Measurements from ENCODE around the gene NAP1L4.
A peak's percentile ranks its signal among the peaks of the same experiment; 100 is the strongest.

NAP1L4 gene

GRCh38 chr11:2952290-2952689, 39.8 kb downstream of the NAP1L4 start:
- Histone ChIP-seq H3K9me3 (ENCODE audit: control insufficient read depth, low read length) (no peaks in the 10 kb centered on the region), H3K4me3 (ENCODE audit: low read length) (no peak overlapping the region), H3K4me1 (ENCODE audit: control insufficient read depth, insufficient read depth, low read length) (peaks cover 6% of the 10 kb centered on the region), H3K9ac (ENCODE audit: low read length) (no peak overlapping the region), H3K36me3 (ENCODE audit: control insufficient read depth, insufficient read depth, low read length, severe bottlenecking) (peaks cover 94% of the 10 kb centered on the region), H3K27me3 (replicated peaks; ENCODE audit: control insufficient read depth, insufficient read depth, low read length) (no peaks in the 10 kb centered on the region)
- DNase-seq (ENCODE audit: low read depth), result no peak

DNA sequence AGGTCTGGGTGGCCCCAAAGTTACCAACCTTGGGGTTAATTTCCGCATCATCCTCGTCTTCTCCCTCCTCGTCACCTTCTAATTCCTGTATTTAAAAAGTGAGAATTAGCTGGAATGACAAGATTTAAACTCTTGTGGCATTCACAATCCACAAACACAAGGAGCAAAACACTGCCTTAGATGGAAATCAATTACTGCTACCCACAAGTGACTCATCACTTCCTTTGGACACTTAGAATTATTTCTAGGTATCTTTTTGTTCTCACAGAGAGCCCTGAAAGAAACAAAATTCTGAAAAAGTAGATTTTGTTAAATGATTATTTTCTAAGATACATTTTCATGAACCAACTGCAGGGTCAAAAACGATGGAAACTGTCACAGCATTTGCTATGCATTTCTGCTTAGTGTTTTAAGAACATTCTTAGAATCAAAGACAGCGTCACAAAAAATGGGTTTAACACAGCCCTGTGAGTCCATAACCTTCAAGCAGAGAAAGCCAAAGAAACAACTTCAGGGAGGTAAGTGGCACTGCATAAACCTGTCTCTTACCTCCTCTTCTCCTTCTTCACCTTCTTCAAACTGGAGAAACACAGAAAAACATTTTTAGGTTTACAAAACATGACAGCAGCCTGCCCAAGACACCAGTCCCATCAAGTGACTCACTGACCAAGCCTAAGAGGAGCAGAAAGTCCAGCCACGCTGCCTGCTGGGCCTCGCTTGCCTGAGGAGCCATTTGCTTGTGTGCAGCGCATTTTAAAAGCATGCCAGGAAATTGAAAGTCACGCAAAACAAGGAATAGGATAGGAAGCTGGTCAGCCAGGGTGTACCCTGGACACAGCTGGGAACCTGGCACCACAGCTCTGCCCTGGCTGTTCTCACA, 40.7 kb downstream of the NAP1L4 start:
- Histone ChIP-seq H3K4me1 (ENCODE audit: control insufficient read depth, insufficient read depth, low read length) (peaks cover 6% of the 10 kb centered on the region), H3K27me3 (replicated peaks; ENCODE audit: control insufficient read depth, insufficient read depth, low read length) (no peaks in the 10 kb centered on the region), H3K36me3 (ENCODE audit: control insufficient read depth, insufficient read depth, low read length, severe bottlenecking) (peaks cover 89% of the 10 kb centered on the region), H3K9ac (ENCODE audit: low read length) (no peak overlapping the region), H3K9me3 (ENCODE audit: control insufficient read depth, low read length) (no peaks in the 10 kb centered on the region), H3K4me3 (ENCODE audit: low read length) (no peak overlapping the region)
- peak; percentile 38 for DNase-seq (ENCODE audit: low read depth)

- H3K4me3 ChIP-seq (ENCODE audit: low read length), result no peak overlapping the region
- H3K9ac ChIP-seq (ENCODE audit: low read length), result no peak overlapping the region
- H3K4me1 ChIP-seq (ENCODE audit: control insufficient read depth, insufficient read depth, low read length), result peaks cover 11% of the 10 kb centered on the region
- H3K9me3 ChIP-seq (ENCODE audit: control insufficient read depth, low read length), result no peaks in the 10 kb centered on the region
- peaks cover 84% of the 10 kb centered on the region for H3K36me3 ChIP-seq (ENCODE audit: control insufficient read depth, insufficient read depth, low read length, severe bottlenecking)
- no peaks in the 10 kb centered on the region for H3K27me3 ChIP-seq (replicated peaks; ENCODE audit: control insufficient read depth, insufficient read depth, low read length)
- no peak for DNase-seq (ENCODE audit: low read depth)
These were observed 41.3 kb downstream of the NAP1L4 start for GRCh38 chr11:2950825-2951224.

- Histone ChIP-seq H3K4me1 (ENCODE audit: control insufficient read depth, insufficient read depth, low read length) (peaks cover 18% of the 10 kb centered on the region), H3K9me3 (ENCODE audit: control insufficient read depth, low read length) (no peaks in the 10 kb centered on the region), H3K36me3 (ENCODE audit: control insufficient read depth, insufficient read depth, low read length, severe bottlenecking) (peaks cover 78% of the 10 kb centered on the region), H3K9ac (ENCODE audit: low read length) (no peak overlapping the region), H3K27me3 (replicated peaks; ENCODE audit: control insufficient read depth, insufficient read depth, low read length) (no peaks in the 10 kb centered on the region), H3K4me3 (ENCODE audit: low read length) (no peak overlapping the region)
- DNase-seq (ENCODE audit: low read depth), result no peak
These were observed 42.2 kb downstream of the NAP1L4 start for GRCh38 chr11:2949920-2950319.

DNA sequence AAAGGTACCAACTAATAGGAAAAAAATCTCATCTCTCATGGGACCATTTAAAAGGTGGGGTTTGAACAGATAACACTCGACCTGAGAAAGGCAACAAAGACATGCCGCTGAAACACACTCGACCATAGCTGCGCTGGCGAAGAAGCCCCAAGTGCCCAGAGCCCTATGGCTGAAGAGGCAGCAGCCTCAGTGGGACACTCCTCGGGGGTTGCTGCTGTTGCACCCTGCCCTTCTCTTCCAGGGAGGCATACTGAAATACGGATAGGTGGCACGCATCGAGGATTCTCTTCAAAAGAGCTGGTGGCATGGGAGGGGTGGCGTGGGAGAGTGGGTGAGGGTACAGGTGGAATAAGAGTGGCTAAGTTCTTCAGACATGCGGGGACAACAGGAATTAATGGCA, 44.4 kb downstream of the NAP1L4 start:
- Histone ChIP-seq H3K9ac (ENCODE audit: low read length) (no peak overlapping the region), H3K27me3 (replicated peaks; ENCODE audit: control insufficient read depth, insufficient read depth, low read length) (no peaks in the 10 kb centered on the region), H3K4me1 (ENCODE audit: control insufficient read depth, insufficient read depth, low read length) (peaks cover 23% of the 10 kb centered on the region), H3K4me3 (ENCODE audit: low read length) (no peak overlapping the region), H3K9me3 (ENCODE audit: control insufficient read depth, low read length) (no peaks in the 10 kb centered on the region), H3K36me3 (ENCODE audit: control insufficient read depth, insufficient read depth, low read length, severe bottlenecking) (peaks cover 63% of the 10 kb centered on the region)
- no peak for DNase-seq (ENCODE audit: low read depth)

GRCh38 chr11:2945757-2946287, 46.3 kb downstream of the NAP1L4 start:
- Histone ChIP-seq H3K9ac (ENCODE audit: low read length) (peak overlapping the region; percentile 69), H3K36me3 (ENCODE audit: control insufficient read depth, insufficient read depth, low read length, severe bottlenecking) (peaks cover 43% of the 10 kb centered on the region), H3K4me1 (ENCODE audit: control insufficient read depth, insufficient read depth, low read length) (peaks cover 17% of the 10 kb centered on the region), H3K4me3 (ENCODE audit: low read length) (peak overlapping the region; percentile 74), H3K27me3 (replicated peaks; ENCODE audit: control insufficient read depth, insufficient read depth, low read length) (no peaks in the 10 kb centered on the region), H3K9me3 (ENCODE audit: control insufficient read depth, low read length) (no peaks in the 10 kb centered on the region)
- DNase-seq (ENCODE audit: low read depth), result no peak

GRCh38 chr11:2945031-2945756, 46.9 kb downstream of the NAP1L4 start:
- H3K36me3 ChIP-seq (ENCODE audit: control insufficient read depth, insufficient read depth, low read length, severe bottlenecking), result peaks cover 37% of the 10 kb centered on the region
- DNase-seq (ENCODE audit: low read depth), result peak; percentile 96
- H3K9ac ChIP-seq (ENCODE audit: low read length), result peak overlapping the region; percentile 69
- no peaks in the 10 kb centered on the region for H3K27me3 ChIP-seq (replicated peaks; ENCODE audit: control insufficient read depth, insufficient read depth, low read length)
- peak overlapping the region; percentile 74 for H3K4me3 ChIP-seq (ENCODE audit: low read length)
- no peaks in the 10 kb centered on the region for H3K9me3 ChIP-seq (ENCODE audit: control insufficient read depth, low read length)
- H3K4me1 ChIP-seq (ENCODE audit: control insufficient read depth, insufficient read depth, low read length), result peaks cover 23% of the 10 kb centered on the region

DNA sequence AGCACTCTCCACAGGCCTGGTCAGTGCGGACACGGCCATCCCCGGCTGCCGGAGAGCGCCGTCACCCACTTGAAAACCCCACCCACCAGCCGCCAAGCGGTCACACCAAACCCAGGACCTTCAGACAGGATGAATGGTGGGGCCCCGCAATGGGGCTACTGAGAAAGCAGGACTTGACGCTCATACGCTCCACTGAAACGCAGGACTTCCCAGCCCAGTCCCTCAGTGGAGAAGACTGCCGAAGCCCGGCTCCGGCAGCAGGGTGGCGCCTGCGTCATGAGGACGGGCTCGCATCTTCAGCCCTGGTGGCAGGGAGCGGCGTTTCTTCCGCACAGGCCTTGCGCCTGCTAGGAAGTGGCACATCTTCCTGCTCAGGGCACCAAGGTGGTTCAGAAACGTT, 47.6 kb downstream of the NAP1L4 start:
- peak overlapping the region; percentile 69 for H3K9ac ChIP-seq (ENCODE audit: low read length)
- no peaks in the 10 kb centered on the region for H3K27me3 ChIP-seq (replicated peaks; ENCODE audit: control insufficient read depth, insufficient read depth, low read length)
- no peak for DNase-seq (ENCODE audit: low read depth)
- H3K4me3 ChIP-seq (ENCODE audit: low read length), result peak overlapping the region; percentile 74
- no peaks in the 10 kb centered on the region for H3K9me3 ChIP-seq (ENCODE audit: control insufficient read depth, low read length)
- peaks cover 31% of the 10 kb centered on the region for H3K36me3 ChIP-seq (ENCODE audit: control insufficient read depth, insufficient read depth, low read length, severe bottlenecking)
- peaks cover 25% of the 10 kb centered on the region for H3K4me1 ChIP-seq (ENCODE audit: control insufficient read depth, insufficient read depth, low read length)

- Histone ChIP-seq H3K36me3 (ENCODE audit: control insufficient read depth, insufficient read depth, low read length, severe bottlenecking) (peaks cover 22% of the 10 kb centered on the region), H3K9me3 (ENCODE audit: control insufficient read depth, low read length) (peaks cover 2% of the 10 kb centered on the region), H3K4me3 (ENCODE audit: low read length) (no peak overlapping the region), H3K4me1 (ENCODE audit: control insufficient read depth, insufficient read depth, low read length) (peaks cover 25% of the 10 kb centered on the region), H3K27me3 (replicated peaks; ENCODE audit: control insufficient read depth, insufficient read depth, low read length) (no peaks in the 10 kb centered on the region), H3K9ac (ENCODE audit: low read length) (no peak overlapping the region)
- no peak for DNase-seq (ENCODE audit: low read depth)
These were observed 48.4 kb downstream of the NAP1L4 start for GRCh38 chr11:2943711-2944118.

DNA sequence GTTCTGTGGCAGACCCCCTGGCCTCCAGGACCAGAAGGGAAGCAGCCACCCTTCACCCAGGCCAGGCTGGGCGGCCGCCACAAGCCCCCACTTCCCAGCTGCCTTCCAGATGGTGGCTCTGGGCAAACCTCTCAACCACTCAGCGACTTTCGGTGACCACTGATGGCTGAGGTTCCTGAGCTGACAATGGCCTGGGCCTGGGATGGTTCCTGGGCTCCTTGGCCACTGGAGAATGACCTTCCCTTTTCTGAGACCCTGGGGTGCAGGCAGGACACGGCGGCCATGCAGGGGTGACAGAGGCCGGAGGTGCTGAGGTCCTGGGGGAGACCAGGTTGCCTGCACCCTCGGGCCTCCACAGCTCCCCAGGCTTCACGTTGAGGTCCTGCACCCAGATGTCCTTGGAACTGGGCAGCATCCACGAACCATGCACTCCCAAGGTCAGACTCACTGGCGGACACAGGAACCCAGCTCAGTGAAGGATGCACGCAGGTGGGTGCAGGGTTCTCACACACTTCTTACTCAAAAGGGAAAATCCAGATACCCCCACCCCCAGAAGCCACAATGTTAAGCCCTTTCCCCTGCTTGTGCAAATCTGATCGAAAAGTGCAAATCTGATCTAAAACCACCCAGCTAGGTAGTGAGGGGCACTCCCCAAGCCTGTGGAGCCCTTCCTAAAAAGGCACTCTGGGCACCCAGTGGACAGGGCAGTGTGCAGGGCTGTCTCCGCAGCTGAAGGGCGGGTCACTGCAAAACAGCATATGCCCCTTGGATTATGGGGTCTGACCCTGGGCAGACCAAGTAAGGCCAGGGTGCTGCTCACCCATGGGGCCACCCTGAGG, 49.0 kb downstream of the NAP1L4 start:
- Histone ChIP-seq H3K9ac (ENCODE audit: low read length) (no peak overlapping the region), H3K27me3 (replicated peaks; ENCODE audit: control insufficient read depth, insufficient read depth, low read length) (no peaks in the 10 kb centered on the region), H3K4me3 (ENCODE audit: low read length) (no peak overlapping the region), H3K36me3 (ENCODE audit: control insufficient read depth, insufficient read depth, low read length, severe bottlenecking) (peaks cover 16% of the 10 kb centered on the region), H3K9me3 (ENCODE audit: control insufficient read depth, low read length) (peaks cover 6% of the 10 kb centered on the region), H3K4me1 (ENCODE audit: control insufficient read depth, insufficient read depth, low read length) (peaks cover 25% of the 10 kb centered on the region)
- no peak for DNase-seq (ENCODE audit: low read depth)
